ENCODE results near the gene AIF1L. TPM values are rescaled to one million over a fixed set of nuclear protein-coding genes. Genes with fewer than 3 reads are reported as not detected.
A peak's percentile ranks its signal among the peaks of the same experiment; 100 is the strongest.

Gene AIF1L
- total and polyA plus RNA-seq, 2 of the 13 experiments (the other 11 are each of a cell fraction or from before 2014, with no cell fraction given), result 12.4 to 36.5 TPM

DNA sequence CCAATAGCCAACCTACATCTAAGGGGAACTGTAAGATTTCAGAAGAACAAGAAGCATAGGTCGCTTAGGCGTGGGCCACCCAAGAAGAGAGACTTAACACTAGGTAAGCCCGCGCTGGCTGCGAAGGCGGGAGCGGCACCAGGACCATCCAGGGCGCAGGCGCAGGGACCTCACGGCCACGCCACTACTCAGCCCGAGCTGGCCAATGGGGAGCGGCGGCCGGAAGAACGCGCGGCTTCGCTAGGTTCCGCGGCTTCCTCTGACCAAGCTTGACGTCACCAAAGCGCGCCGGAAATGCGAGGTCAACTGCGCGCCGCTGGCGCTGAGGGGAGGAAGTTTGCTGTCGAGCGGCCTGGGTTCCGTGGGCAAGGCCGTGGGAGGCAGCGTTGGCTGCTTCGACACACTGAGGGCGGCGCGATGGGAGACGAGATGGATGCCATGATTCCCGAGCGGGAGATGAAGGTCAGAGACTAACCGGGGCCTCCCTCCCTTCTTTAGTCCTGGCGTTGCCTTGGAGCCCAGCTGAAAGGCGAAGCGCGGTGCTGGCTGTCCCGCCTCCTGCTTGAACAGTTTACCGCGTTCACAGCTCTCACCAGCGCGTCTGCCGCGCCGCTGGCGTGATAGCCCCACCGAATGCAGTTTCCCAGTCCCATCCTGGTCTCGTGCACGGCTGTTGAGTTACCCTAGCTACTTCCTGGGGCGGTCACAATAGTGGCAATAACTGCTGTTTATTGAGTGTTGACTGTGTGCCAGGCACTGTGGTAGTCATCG, 29.1 kb downstream of the AIF1L start, which contains the start of gene NUP214 (continued):
- TF ChIP-seq, protein P1, sequence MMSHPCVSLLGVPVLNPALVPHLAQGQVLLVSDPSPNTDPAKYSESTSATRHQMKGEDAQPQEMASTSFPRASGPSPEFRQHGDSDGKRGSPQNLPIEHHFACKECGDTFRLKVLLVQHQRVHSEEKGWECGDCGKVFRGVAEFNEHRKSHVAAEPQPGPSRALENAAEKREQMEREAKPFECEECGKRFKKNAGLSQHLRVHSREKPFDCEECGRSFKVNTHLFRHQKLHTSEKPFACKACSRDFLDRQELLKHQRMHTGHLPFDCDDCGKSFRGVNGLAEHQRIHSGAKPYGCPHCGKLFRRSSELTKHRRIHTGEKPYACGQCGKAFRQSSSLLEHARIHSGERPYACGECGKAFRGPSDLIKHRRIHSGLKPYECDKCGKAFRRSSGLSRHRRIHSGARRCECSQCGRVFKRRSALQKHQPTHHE (CRISPR knock-in tag; IDR thresholded peaks at IDR 0.05; ENCODE audit: borderline replicate concordance), result no peak; the same call in 1 of the 2 replicates
- TF ChIP-seq, protein P2, sequence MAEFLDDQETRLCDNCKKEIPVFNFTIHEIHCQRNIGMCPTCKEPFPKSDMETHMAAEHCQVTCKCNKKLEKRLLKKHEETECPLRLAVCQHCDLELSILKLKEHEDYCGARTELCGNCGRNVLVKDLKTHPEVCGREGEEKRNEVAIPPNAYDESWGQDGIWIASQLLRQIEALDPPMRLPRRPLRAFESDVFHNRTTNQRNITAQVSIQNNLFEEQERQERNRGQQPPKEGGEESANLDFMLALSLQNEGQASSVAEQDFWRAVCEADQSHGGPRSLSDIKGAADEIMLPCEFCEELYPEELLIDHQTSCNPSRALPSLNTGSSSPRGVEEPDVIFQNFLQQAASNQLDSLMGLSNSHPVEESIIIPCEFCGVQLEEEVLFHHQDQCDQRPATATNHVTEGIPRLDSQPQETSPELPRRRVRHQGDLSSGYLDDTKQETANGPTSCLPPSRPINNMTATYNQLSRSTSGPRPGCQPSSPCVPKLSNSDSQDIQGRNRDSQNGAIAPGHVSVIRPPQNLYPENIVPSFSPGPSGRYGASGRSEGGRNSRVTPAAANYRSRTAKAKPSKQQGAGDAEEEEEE (CRISPR knock-in tag; IDR thresholded peaks at IDR 0.05; ENCODE audit: borderline replicate concordance), result no peak
- TF ChIP-seq ZNF383 (CRISPR knock-in tag; IDR thresholded peaks at IDR 0.05; ENCODE audit: borderline replicate concordance) (no peak), ZNF460 (CRISPR knock-in tag; IDR thresholded peaks at IDR 0.05; ENCODE audit: borderline replicate concordance) (no peak; the same call in 1 of the 2 replicates), ZNF782 (CRISPR knock-in tag; IDR thresholded peaks at IDR 0.05; ENCODE audit: borderline replicate concordance) (no peak), ZBTB1 (CRISPR knock-in tag; IDR thresholded peaks at IDR 0.05; ENCODE audit: borderline replicate concordance) (no peak), JUNB (CRISPR knock-in tag; IDR thresholded peaks at IDR 0.05; ENCODE audit: borderline replicate concordance) (no peak), SAFB2 (CRISPR knock-in tag; IDR thresholded peaks at IDR 0.05; ENCODE audit: borderline replicate concordance, low read depth) (no peak), SP2 (CRISPR knock-in tag; IDR thresholded peaks at IDR 0.05) (peak; percentile 83), ARNT2 (CRISPR knock-in tag; IDR thresholded peaks at IDR 0.05; ENCODE audit: low read depth) (peak; percentile 62; the same call in 1 of the 2 replicates), ZNF235 (CRISPR knock-in tag; IDR thresholded peaks at IDR 0.05; ENCODE audit: borderline replicate concordance) (peak; percentile 71; the same call in 1 of the 2 replicates)
- TF ChIP-seq, protein P3, sequence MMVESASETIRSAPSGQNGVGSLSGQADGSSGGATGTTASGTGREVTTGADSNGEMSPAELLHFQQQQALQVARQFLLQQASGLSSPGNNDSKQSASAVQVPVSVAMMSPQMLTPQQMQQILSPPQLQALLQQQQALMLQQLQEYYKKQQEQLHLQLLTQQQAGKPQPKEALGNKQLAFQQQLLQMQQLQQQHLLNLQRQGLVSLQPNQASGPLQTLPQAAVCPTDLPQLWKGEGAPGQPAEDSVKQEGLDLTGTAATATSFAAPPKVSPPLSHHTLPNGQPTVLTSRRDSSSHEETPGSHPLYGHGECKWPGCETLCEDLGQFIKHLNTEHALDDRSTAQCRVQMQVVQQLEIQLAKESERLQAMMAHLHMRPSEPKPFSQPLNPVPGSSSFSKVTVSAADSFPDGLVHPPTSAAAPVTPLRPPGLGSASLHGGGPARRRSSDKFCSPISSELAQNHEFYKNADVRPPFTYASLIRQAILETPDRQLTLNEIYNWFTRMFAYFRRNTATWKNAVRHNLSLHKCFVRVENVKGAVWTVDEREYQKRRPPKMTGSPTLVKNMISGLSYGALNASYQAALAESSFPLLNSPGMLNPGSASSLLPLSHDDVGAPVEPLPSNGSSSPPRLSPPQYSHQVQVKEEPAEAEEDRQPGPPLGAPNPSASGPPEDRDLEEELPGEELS (CRISPR knock-in tag; IDR thresholded peaks at IDR 0.05), result peak; percentile 39; the same call in 1 of the 2 replicates
- TF ChIP-seq, protein P4, sequence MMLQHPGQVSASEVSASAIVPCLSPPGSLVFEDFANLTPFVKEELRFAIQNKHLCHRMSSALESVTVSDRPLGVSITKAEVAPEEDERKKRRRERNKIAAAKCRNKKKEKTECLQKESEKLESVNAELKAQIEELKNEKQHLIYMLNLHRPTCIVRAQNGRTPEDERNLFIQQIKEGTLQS (CRISPR knock-in tag; IDR thresholded peaks at IDR 0.05), result peak; percentile 44; the same call in 1 of the 2 replicates
- TF ChIP-seq, protein P5, sequence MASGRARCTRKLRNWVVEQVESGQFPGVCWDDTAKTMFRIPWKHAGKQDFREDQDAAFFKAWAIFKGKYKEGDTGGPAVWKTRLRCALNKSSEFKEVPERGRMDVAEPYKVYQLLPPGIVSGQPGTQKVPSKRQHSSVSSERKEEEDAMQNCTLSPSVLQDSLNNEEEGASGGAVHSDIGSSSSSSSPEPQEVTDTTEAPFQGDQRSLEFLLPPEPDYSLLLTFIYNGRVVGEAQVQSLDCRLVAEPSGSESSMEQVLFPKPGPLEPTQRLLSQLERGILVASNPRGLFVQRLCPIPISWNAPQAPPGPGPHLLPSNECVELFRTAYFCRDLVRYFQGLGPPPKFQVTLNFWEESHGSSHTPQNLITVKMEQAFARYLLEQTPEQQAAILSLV (CRISPR knock-in tag; IDR thresholded peaks at IDR 0.05; ENCODE audit: borderline replicate concordance), result no peak
- TF ChIP-seq, protein P6, sequence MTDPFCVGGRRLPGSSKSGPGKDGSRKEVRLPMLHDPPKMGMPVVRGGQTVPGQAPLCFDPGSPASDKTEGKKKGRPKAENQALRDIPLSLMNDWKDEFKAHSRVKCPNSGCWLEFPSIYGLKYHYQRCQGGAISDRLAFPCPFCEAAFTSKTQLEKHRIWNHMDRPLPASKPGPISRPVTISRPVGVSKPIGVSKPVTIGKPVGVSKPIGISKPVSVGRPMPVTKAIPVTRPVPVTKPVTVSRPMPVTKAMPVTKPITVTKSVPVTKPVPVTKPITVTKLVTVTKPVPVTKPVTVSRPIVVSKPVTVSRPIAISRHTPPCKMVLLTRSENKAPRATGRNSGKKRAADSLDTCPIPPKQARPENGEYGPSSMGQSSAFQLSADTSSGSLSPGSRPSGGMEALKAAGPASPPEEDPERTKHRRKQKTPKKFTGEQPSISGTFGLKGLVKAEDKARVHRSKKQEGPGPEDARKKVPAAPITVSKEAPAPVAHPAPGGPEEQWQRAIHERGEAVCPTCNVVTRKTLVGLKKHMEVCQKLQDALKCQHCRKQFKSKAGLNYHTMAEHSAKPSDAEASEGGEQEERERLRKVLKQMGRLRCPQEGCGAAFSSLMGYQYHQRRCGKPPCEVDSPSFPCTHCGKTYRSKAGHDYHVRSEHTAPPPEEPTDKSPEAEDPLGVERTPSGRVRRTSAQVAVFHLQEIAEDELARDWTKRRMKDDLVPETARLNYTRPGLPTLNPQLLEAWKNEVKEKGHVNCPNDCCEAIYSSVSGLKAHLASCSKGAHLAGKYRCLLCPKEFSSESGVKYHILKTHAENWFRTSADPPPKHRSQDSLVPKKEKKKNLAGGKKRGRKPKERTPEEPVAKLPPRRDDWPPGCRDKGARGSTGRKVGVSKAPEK (CRISPR knock-in tag; IDR thresholded peaks at IDR 0.05; ENCODE audit: borderline replicate concordance), result no peak
- TF ChIP-seq, protein P7, sequence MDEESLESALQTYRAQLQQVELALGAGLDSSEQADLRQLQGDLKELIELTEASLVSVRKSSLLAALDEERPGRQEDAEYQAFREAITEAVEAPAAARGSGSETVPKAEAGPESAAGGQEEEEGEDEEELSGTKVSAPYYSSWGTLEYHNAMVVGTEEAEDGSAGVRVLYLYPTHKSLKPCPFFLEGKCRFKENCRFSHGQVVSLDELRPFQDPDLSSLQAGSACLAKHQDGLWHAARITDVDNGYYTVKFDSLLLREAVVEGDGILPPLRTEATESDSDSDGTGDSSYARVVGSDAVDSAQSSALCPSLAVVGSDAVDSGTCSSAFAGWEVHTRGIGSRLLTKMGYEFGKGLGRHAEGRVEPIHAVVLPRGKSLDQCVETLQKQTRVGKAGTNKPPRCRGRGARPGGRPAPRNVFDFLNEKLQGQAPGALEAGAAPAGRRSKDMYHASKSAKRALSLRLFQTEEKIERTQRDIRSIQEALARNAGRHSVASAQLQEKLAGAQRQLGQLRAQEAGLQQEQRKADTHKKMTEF (CRISPR knock-in tag; IDR thresholded peaks at IDR 0.05), result peak; percentile 96
